ENCODE measurements around the gene ZNF230. TPM values are rescaled to one million over a fixed set of nuclear protein-coding genes. Genes with fewer than 3 reads are reported as not detected.

Gene ZNF230
- total and polyA plus RNA-seq, 4 donors = 1.7 to 7.3 (median 4.9) TPM

- 73% methylated on average over 4 of the region's 4 CpGs for WGBS, 2 donors
- Histone ChIP-seq H3K4me3 (no peak overlapping the region), H3K36me3 (ENCODE audit: control insufficient read depth in 4 of 4, insufficient read depth in 4 of 4, low read length in 4 of 4) (peaks cover 7 to 58% (median 22%) of the 10 kb centered on the region in 4 donors), H3K27ac (ENCODE audit: low read depth in 1 of 2, low read length in 1 of 2) (no peak overlapping the region), H3K4me1 (ENCODE audit: control insufficient read depth in 5 of 5, insufficient read depth in 5 of 5, low read length in 5 of 5) (no peaks in the 10 kb centered on the region), H3K9me3 (ENCODE audit: control insufficient read depth in 4 of 4, insufficient read depth in 3 of 4, low read length in 3 of 4) (peaks cover 21 to 70% (median 25%) of the 10 kb centered on the region in 4 donors), H3K27me3 (ENCODE audit: control insufficient read depth in 3 of 3, insufficient read depth in 3 of 3, low read length in 2 of 3) (no peaks in the 10 kb centered on the region), H3K9ac (ENCODE audit: insufficient read depth in 1 of 2, low read length in 2 of 2) (no peak overlapping the region)
- no peak for DNase-seq
- TF ChIP-seq CTCF (IDR thresholded peaks at IDR 0.05; ENCODE audit: control extremely low read depth, extremely low read depth) = no peak
- ATAC-seq (ENCODE audit: insufficient read depth, low FRiP score) = no peak
These were observed 42.3 kb upstream of the ZNF230 start for GRCh38 chr19:43960411-43960810.

- Histone ChIP-seq H3K9ac (ENCODE audit: insufficient read depth in 1 of 2, low read length in 2 of 2) (no peak overlapping the region), H3K27ac (ENCODE audit: low read depth in 1 of 2, low read length in 1 of 2) (no peak overlapping the region), H3K4me3 (no peak overlapping the region), H3K9me3 (ENCODE audit: control insufficient read depth in 4 of 4, insufficient read depth in 3 of 4, low read length in 3 of 4) (peaks cover 41 to 88% (median 56%) of the 10 kb centered on the region in 4 donors), H3K4me1 (ENCODE audit: control insufficient read depth in 5 of 5, insufficient read depth in 5 of 5, low read length in 5 of 5) (no peaks in the 10 kb centered on the region), H3K27me3 (ENCODE audit: control insufficient read depth in 3 of 3, insufficient read depth in 3 of 3, low read length in 2 of 3) (no peaks in the 10 kb centered on the region), H3K36me3 (ENCODE audit: control insufficient read depth in 4 of 4, insufficient read depth in 4 of 4, low read length in 4 of 4) (peaks cover 20 to 80% (median 66%) of the 10 kb centered on the region in 4 donors)
- DNase-seq (no peak), ATAC-seq (ENCODE audit: insufficient read depth, low FRiP score) (no peak)
- no peak for TF ChIP-seq CTCF (IDR thresholded peaks at IDR 0.05; ENCODE audit: control extremely low read depth, extremely low read depth)
- 94 to 96% methylated on average over 3 of the region's 3 CpGs for whole genome bisulfite sequencing, 2 donors
These were observed 36.6 kb upstream of the ZNF230 start for GRCh38 chr19:43966079-43966694.

GRCh38 chr19:43976732-43977131, 26.0 kb upstream of the ZNF230 start:
- peaks cover 0 to 7% (median 1%) of the 10 kb centered on the region in 4 donors for H3K36me3 ChIP-seq (ENCODE audit: control insufficient read depth in 4 of 4, insufficient read depth in 4 of 4, low read length in 4 of 4)
- no peak overlapping the region for H3K4me3 ChIP-seq
- peaks cover 7 to 34% (median 10%) of the 10 kb centered on the region in 4 donors for H3K9me3 ChIP-seq (ENCODE audit: control insufficient read depth in 4 of 4, insufficient read depth in 3 of 4, low read length in 3 of 4)
- H3K27ac ChIP-seq (ENCODE audit: low read depth in 1 of 2, low read length in 1 of 2) = no peak overlapping the region
- no peaks in the 10 kb centered on the region for H3K4me1 ChIP-seq (ENCODE audit: control insufficient read depth in 5 of 5, insufficient read depth in 5 of 5, low read length in 5 of 5)
- 85 to 100% methylated on average over 1 of the region's 1 CpG for WGBS, 2 donors
- H3K9ac ChIP-seq (ENCODE audit: insufficient read depth in 1 of 2, low read length in 2 of 2) = no peak overlapping the region
- no peak for DNase-seq
- TF ChIP-seq CTCF (IDR thresholded peaks at IDR 0.05; ENCODE audit: control extremely low read depth, extremely low read depth) = no peak
- H3K27me3 ChIP-seq (ENCODE audit: control insufficient read depth in 3 of 3, insufficient read depth in 3 of 3, low read length in 2 of 3) = no peaks in the 10 kb centered on the region
- ATAC-seq (ENCODE audit: insufficient read depth, low FRiP score) = no peak

GRCh38 chr19:43983544-43983911, 19.2 kb upstream of the ZNF230 start:
- ATAC-seq (ENCODE audit: insufficient read depth, low FRiP score) = no peak
- no peak overlapping the region for H3K4me3 ChIP-seq
- H3K9ac ChIP-seq (ENCODE audit: insufficient read depth in 1 of 2, low read length in 2 of 2) = no peak overlapping the region
- no peak for TF ChIP-seq CTCF (IDR thresholded peaks at IDR 0.05; ENCODE audit: control extremely low read depth, extremely low read depth)
- peaks cover 0 to 5% (median 0%) of the 10 kb centered on the region in 5 donors for H3K4me1 ChIP-seq (ENCODE audit: control insufficient read depth in 5 of 5, insufficient read depth in 5 of 5, low read length in 5 of 5)
- DNase-seq = no peak
- H3K27me3 ChIP-seq (ENCODE audit: control insufficient read depth in 3 of 3, insufficient read depth in 3 of 3, low read length in 2 of 3) = no peaks in the 10 kb centered on the region
- no peak overlapping the region for H3K27ac ChIP-seq (ENCODE audit: low read depth in 1 of 2, low read length in 1 of 2)
- peaks cover 0 to 4% (median 2%) of the 10 kb centered on the region in 4 donors for H3K36me3 ChIP-seq (ENCODE audit: control insufficient read depth in 4 of 4, insufficient read depth in 4 of 4, low read length in 4 of 4)
- WGBS, 2 donors = 53 to 77% methylated on average over 2 of the region's 2 CpGs
- peaks cover 0 to 3% (median 2%) of the 10 kb centered on the region in 4 donors for H3K9me3 ChIP-seq (ENCODE audit: control insufficient read depth in 4 of 4, insufficient read depth in 3 of 4, low read length in 3 of 4)

All from lung (tissue), 12 donors.